GM12874 (cell line): ENCODE measurements around the gene KSR2.

Experiments
- CTCF ChIP-seq: IDR thresholded peaks from 2 replicates; pipeline ENCODE4 v1.5.1; 2011; ENCODE audit warnings: low read depth, mild to moderate bottlenecking, control low read depth, low read length, moderate library complexity; ENCODE audit not compliant: insufficient read depth

The KSR2 gene

GRCh38 chr12:117590999-117591398, 377.8 kb downstream of the KSR2 start:
- no peak for TF ChIP-seq CTCF

GRCh38 chr12:117590386-117590785, 378.4 kb downstream of the KSR2 start:
- no peak for TF ChIP-seq CTCF

GRCh38 chr12:117589021-117589420, 379.8 kb downstream of the KSR2 start:
- TF ChIP-seq CTCF, result no peak

- TF ChIP-seq CTCF, result peak; percentile 91
These were observed 381.0 kb downstream of the KSR2 start for GRCh38 chr12:117587631-117588287.

GRCh38 chr12:117583677-117584225, 385.0 kb downstream of the KSR2 start:
- no peak for TF ChIP-seq CTCF

GRCh38 chr12:117583092-117583491, 385.7 kb downstream of the KSR2 start:
- TF ChIP-seq CTCF, result no peak

GRCh38 chr12:117582135-117582784, 386.5 kb downstream of the KSR2 start:
- no peak for TF ChIP-seq CTCF
